PC-9 (cell line): Measurements from ENCODE around the gene TGFBR3. TPM values are rescaled to one million over a fixed set of nuclear protein-coding genes. Genes with fewer than 3 reads are reported as not detected.

Experiments used
- BruUV-seq: library from RNA; stranded (reverse); fragments of 400-500 nt; replicated peaks from 2 replicates; lab custom pipeline; 2021; lab: Mats Ljungman, UMichigan
- CTCF ChIA-PET: fragments of 300-600 bp; sonication (Branson Sonifier 250); formaldehyde crosslinking; loops from one replicate; lab custom pipeline; 2022; ENCODE audit warnings: antibody characterized with exemption; lab: Charles Lee
- POLR2A ChIA-PET: fragments of 300-600 bp; sonication (Branson Sonifier 250); formaldehyde crosslinking; loops from one replicate; lab custom pipeline; 2022; ENCODE audit warnings: antibody characterized with exemption; ENCODE audit not compliant: unreplicated experiment; lab: Charles Lee
- DNase-seq, 2 experiments: peaks; one replicate each; pipeline versions ENCODE4 v3.0.0 to v3.0.0-alpha.2; 2015 to 2022; ENCODE audit warnings: mixed read lengths in 1 of 2
- H2AFZ ChIP-seq: fragments of 200-600 bp; sonication (generic); 2 replicates; pipeline ENCODE4 v1.8.1; 2017; ENCODE audit warnings: antibody characterized with exemption
- H3F3A ChIP-seq: fragments of 200-600 bp; sonication (generic); 2 replicates; pipeline ENCODE4 v1.8.1; 2017; ENCODE audit warnings: antibody characterized with exemption, mild to moderate bottlenecking, low read depth; ENCODE audit not compliant: insufficient read depth
- H3K27ac ChIP-seq: fragments of 200-600 bp; sonication (generic); 2 replicates; pipeline ENCODE4 v1.6.1; 2016; ENCODE audit warnings: mixed run types
- H3K27me3 ChIP-seq: fragments of 200-600 bp; sonication (generic); 2 replicates; pipeline ENCODE4 v1.6.1; 2016; ENCODE audit warnings: low read depth, mixed run types; ENCODE audit not compliant: insufficient read depth
- H3K36me3 ChIP-seq: fragments of 200-600 bp; sonication (generic); 2 replicates; pipeline ENCODE4 v1.6.1; 2016; ENCODE audit warnings: low read depth, mixed run types
- H3K4me1 ChIP-seq: fragments of 200-600 bp; sonication (generic); replicated peaks from 2 replicates; pipeline ENCODE4 v1.6.1; 2016; ENCODE audit warnings: mixed run types; ENCODE audit not compliant: insufficient read depth
- H3K4me2 ChIP-seq: fragments of 200-600 bp; sonication (generic); 2 replicates; pipeline ENCODE4 v1.6.1; 2017; ENCODE audit warnings: mixed run types
- H3K4me3 ChIP-seq: fragments of 200-600 bp; sonication (generic); 2 replicates; pipeline ENCODE4 v1.6.1; 2016; ENCODE audit warnings: mixed run types
- H3K79me2 ChIP-seq: fragments of 200-600 bp; sonication (generic); 2 replicates; pipeline ENCODE4 v1.6.1; 2017; ENCODE audit warnings: low read depth, mixed run types
- H3K9me2 ChIP-seq: fragments of 200-600 bp; sonication (generic); 2 replicates; pipeline ENCODE4 v1.8.1; 2017; ENCODE audit warnings: mild to moderate bottlenecking; ENCODE audit not compliant: insufficient read depth
- H3K9me3 ChIP-seq: fragments of 200-600 bp; sonication (generic); 2 replicates; pipeline ENCODE4 v1.8.1; 2016; ENCODE audit warnings: low read depth; ENCODE audit not compliant: insufficient read depth
- H4K20me1 ChIP-seq: fragments of 200-600 bp; sonication (generic); 2 replicates; pipeline ENCODE4 v1.8.1; 2017; ENCODE audit not compliant: insufficient read depth
- CTCF ChIP-seq: fragments of 200-600 bp; sonication (generic); conservative IDR thresholded peaks from 2 replicates; pipeline ENCODE4 v1.6.1; 2017; ENCODE audit warnings: mixed run types, antibody characterized with exemption, mild to moderate bottlenecking, moderate library complexity
- EZH2 ChIP-seq: fragments of 200-600 bp; sonication (generic); IDR thresholded peaks from 2 replicates; pipeline ENCODE4 v1.8.0; 2017; ENCODE audit warnings: antibody characterized with exemption, low read depth
- intact Hi-C: fragments of 100-400 bp; cut with micrococcal nuclease; formaldehyde crosslinking; loops from one replicate; pipeline ENCODE4 v1.10.0; 2022; ENCODE audit not compliant: unreplicated experiment
- total RNA-seq: library from RNA; stranded (reverse); gene quantifications from 2 replicates; pipeline ENCODE4 v1.2.3, GENCODE V29; 2021

TGFBR3 gene
- total RNA-seq, 1 experiment from 2014 or later: 1.6 TPM

- Histone ChIP-seq H3K4me3 (no peak overlapping the region), H3K27ac (no peak overlapping the region), H3K79me2 (peaks cover 47% of the 10 kb centered on the region), H3K36me3 (no peaks in the 10 kb centered on the region), H3K9me2 (no peaks in the 10 kb centered on the region), H3K9me3 (no peaks in the 10 kb centered on the region), H2AFZ (no peak overlapping the region), H3K4me2 (no peak overlapping the region), H3K27me3 (no peaks in the 10 kb centered on the region), H4K20me1 (no peaks in the 10 kb centered on the region), H3K4me1 (peaks cover 37% of the 10 kb centered on the region), H3F3A (peaks cover 24% of the 10 kb centered on the region)
- no peak for DNase-seq
- no TSS peak for BruUV-seq
- intact Hi-C loops: no loop called here
- POLR2A ChIA-PET: no interaction called here
- CTCF ChIA-PET: no interaction called here
- no peak for TF ChIP-seq EZH2
- no peak for TF ChIP-seq CTCF
These were observed 19.5 kb downstream of the TGFBR3 start for GRCh38 chr1:91866425-91866824.

GRCh38 chr1:91864017-91864700, 21.8 kb downstream of the TGFBR3 start:
- Histone ChIP-seq H4K20me1 (no peaks in the 10 kb centered on the region), H3K79me2 (peaks cover 25% of the 10 kb centered on the region), H3K9me3 (no peaks in the 10 kb centered on the region), H3F3A (peaks cover 20% of the 10 kb centered on the region), H3K27me3 (no peaks in the 10 kb centered on the region), H3K4me1 (peaks cover 21% of the 10 kb centered on the region), H3K9me2 (no peaks in the 10 kb centered on the region), H3K27ac (peak overlapping the region; percentile 55), H2AFZ (peak overlapping the region; percentile 13; the same call in 1 of the 2 replicates), H3K4me3 (peak overlapping the region; percentile 21; the same call in 1 of the 2 replicates), H3K36me3 (no peaks in the 10 kb centered on the region), H3K4me2 (peak overlapping the region; percentile 53)
- intact Hi-C loops: loop anchor here (5.0 kb wide), 1 partner anchor 708 kb away; no protein-coding TSS in a partner anchor
- POLR2A ChIA-PET: interaction anchor here (0.7 kb wide), 1 partner anchor 110 kb away, joined by 3 read pairs; no protein-coding TSS in a partner anchor
- no TSS peak for BruUV-seq
- no peak for TF ChIP-seq CTCF
- peak in 1 of 2 experiments; percentile 72 for DNase-seq
- CTCF ChIA-PET: interaction anchor here (0.5 kb wide), 1 partner anchor 248 kb away, joined by 3 read pairs; no protein-coding TSS in a partner anchor

GRCh38 chr1:91863498-91863897, 22.5 kb downstream of the TGFBR3 start:
- ChIA-PET CTCF (no interaction called here), POLR2A (interaction anchor here (0.6 kb wide), 1 partner anchor 17 kb away, joined by 3 read pairs; no protein-coding TSS in a partner anchor)
- Histone ChIP-seq H3K9me3 (no peaks in the 10 kb centered on the region), H2AFZ (no peak overlapping the region), H3K4me2 (peak overlapping the region; percentile 53; the same call in 1 of the 2 replicates), H3K9me2 (no peaks in the 10 kb centered on the region), H3F3A (peaks cover 20% of the 10 kb centered on the region), H3K27ac (no peak overlapping the region), H3K4me1 (peaks cover 21% of the 10 kb centered on the region), H3K27me3 (no peaks in the 10 kb centered on the region), H3K79me2 (peaks cover 18% of the 10 kb centered on the region; the same call in 1 of the 2 replicates), H4K20me1 (no peaks in the 10 kb centered on the region), H3K36me3 (no peaks in the 10 kb centered on the region), H3K4me3 (no peak overlapping the region)
- DNase-seq: no peak
- TF ChIP-seq CTCF: no peak
- TF ChIP-seq EZH2: no peak
- no TSS peak for BruUV-seq
- intact Hi-C loops: loop anchor here (5.0 kb wide), 1 partner anchor 709 kb away; no protein-coding TSS in a partner anchor
